OCI-LY3 (cell line): ENCODE data around the gene DIP2C.
"Not testable (repeated sequence)": the region's sequence is repeated elsewhere in the genome, so short reads cannot be mapped to it uniquely, and the experiment has no call there.

Experiments used
- H2AFZ ChIP-seq: fragments of 200-600, 300-600 bp; shearing (Covaris generic); 2 replicates; pipeline ENCODE4 v1.6.0; 2014; ENCODE audit warnings: antibody characterized with exemption, low read depth, low read length
- H3K27ac ChIP-seq: fragments of 200-600, 300-600 bp; sonication (generic); 2 replicates; pipeline ENCODE4 v1.5.1; 2014; ENCODE audit warnings: mild to moderate bottlenecking, low read length, moderate library complexity, mixed read lengths
- H3K27me3 ChIP-seq: fragments of 200-600, 300-600 bp; sonication (generic); 2 replicates; pipeline ENCODE4 v1.6.1; 2014; ENCODE audit warnings: low read depth, low read length, mixed read lengths
- H3K36me3 ChIP-seq: fragments of 200-600, 300-600 bp; sonication (generic); replicated peaks from 2 replicates; pipeline ENCODE3; 2014; ENCODE audit warnings: low read depth, low read length, mixed read lengths
- H3K4me1 ChIP-seq: fragments of 300-600, 200-600 bp; sonication (generic); 2 replicates; pipeline ENCODE4 v1.6.1; 2014; ENCODE audit warnings: low read length, mixed read lengths
- H3K4me2 ChIP-seq: fragments of 200-600, 300-600 bp; sonication (generic); 2 replicates; pipeline ENCODE4 v1.6.1; 2014; ENCODE audit warnings: low read length, mixed read lengths
- H3K4me3 ChIP-seq: fragments of 300-600, 200-600 bp; sonication (generic); 2 replicates; pipeline ENCODE4 v1.5.1; 2014; ENCODE audit warnings: antibody characterized with exemption, mild to moderate bottlenecking, low read length, moderate library complexity
- H3K79me2 ChIP-seq: fragments of 300-600, 200-600 bp; shearing (Covaris generic); 2 replicates; pipeline ENCODE4 v1.6.1; 2014; ENCODE audit warnings: mild to moderate bottlenecking, low read length, mixed read lengths
- H3K9ac ChIP-seq: fragments of 300-600, 200-600 bp; shearing (Covaris generic); 2 replicates; pipeline ENCODE4 v1.6.0; 2014; ENCODE audit warnings: mild to moderate bottlenecking, low read length, moderate library complexity
- H3K9me3 ChIP-seq: fragments of 200-600, 300-600 bp; shearing (Covaris generic); 2 replicates; pipeline ENCODE4 v1.6.1; 2014; ENCODE audit warnings: low read length, mixed read lengths; ENCODE audit not compliant: insufficient read depth
- H4K20me1 ChIP-seq: fragments of 200-600, 300-600 bp; sonication (generic); 2 replicates; pipeline ENCODE4 v1.6.1; 2016; ENCODE audit warnings: low read length, mixed read lengths; ENCODE audit not compliant: insufficient read depth
- EZH2phosphoT487 ChIP-seq: fragments of 200-600 bp; shearing (Covaris generic); IDR thresholded peaks from 2 replicates; pipeline ENCODE4 v1.6.1; 2018; ENCODE audit warnings: antibody characterized with exemption, mixed run types, low read depth
- TF ChIP-seq, protein P1 (sequence below): fragments of 200-600, 300-600 bp; sonication (generic); IDR thresholded peaks from 2 replicates; pipeline ENCODE4 v1.5.1; 2014; ENCODE audit warnings: antibody characterized with exemption, low read length, low read depth

The DIP2C gene

DNA sequence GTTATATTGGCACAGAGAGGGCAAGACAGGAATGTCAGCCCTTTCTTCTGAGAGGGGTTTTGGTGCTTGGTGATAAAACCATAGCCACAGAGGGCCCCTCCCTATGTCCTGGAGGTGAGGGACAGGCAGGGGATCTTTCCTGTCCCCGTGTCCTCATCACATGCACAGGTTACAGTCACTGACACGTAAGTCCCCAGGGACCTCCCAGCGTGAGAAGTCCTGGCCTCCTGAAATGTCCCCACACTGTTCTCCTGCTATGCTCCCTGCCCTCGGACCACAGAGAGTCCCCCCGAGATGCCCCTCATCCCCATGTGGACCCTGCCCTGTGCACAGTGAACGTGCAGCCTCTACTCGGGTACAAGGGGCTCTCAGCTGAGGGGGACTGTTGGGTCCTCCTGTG is 293.8 kb downstream of the DIP2C start:
- Histone ChIP-seq H3K27me3 (peaks cover 4% of the 10 kb centered on the region; the same call in 1 of the 2 replicates), H3K4me3 (no peak overlapping the region), H3K79me2 (no peaks in the 10 kb centered on the region), H3K4me1 (no peaks in the 10 kb centered on the region), H3K36me3 (no peaks in the 10 kb centered on the region), H3K4me2 (no peak overlapping the region), H3K27ac (no peak overlapping the region), H4K20me1 (no peaks in the 10 kb centered on the region), H2AFZ (no peak overlapping the region), H3K9me3 (no peaks in the 10 kb centered on the region), H3K9ac (no peak overlapping the region)
- no peak for TF ChIP-seq EZH2phosphoT487
- TF ChIP-seq, protein P1, sequence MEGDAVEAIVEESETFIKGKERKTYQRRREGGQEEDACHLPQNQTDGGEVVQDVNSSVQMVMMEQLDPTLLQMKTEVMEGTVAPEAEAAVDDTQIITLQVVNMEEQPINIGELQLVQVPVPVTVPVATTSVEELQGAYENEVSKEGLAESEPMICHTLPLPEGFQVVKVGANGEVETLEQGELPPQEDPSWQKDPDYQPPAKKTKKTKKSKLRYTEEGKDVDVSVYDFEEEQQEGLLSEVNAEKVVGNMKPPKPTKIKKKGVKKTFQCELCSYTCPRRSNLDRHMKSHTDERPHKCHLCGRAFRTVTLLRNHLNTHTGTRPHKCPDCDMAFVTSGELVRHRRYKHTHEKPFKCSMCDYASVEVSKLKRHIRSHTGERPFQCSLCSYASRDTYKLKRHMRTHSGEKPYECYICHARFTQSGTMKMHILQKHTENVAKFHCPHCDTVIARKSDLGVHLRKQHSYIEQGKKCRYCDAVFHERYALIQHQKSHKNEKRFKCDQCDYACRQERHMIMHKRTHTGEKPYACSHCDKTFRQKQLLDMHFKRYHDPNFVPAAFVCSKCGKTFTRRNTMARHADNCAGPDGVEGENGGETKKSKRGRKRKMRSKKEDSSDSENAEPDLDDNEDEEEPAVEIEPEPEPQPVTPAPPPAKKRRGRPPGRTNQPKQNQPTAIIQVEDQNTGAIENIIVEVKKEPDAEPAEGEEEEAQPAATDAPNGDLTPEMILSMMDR, result no peak

DNA sequence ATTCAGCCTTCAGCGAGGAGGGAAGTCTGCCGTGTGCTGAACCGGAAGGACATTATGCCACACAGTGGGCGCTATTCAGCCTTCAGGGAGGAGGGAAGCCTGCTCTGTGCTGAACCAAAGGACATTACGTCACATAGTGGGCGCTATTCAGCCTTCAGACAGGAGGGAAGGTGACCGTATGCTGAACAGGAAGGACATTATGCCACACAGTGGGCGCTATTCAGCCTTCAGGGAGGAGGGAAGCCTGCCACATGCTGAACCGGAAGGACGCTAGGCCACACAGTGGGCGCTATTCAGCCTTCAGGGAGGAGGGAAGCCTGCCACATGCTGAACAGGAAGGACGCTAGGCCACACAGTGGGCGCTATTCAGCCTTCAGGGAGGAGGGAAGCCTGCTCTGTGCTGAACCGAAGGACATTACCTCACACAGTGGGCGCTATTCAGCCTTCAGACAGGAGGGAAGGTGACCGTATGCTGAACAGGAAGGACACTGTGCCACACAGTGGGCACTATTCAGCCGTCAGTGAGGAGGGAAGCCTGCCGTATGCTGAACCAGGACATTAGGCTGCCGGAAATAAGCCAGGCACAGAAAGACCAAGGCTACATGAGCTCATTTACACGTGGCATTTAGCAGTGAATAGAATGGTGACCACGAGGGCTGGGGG is 294.9 kb downstream of the DIP2C start:
- not testable (repeated sequence) for H3K27ac ChIP-seq, H3K9me3 ChIP-seq, H3K4me3 ChIP-seq, H3K79me2 ChIP-seq, H2AFZ ChIP-seq, H3K4me2 ChIP-seq, H3K4me1 ChIP-seq, H4K20me1 ChIP-seq, H3K36me3 ChIP-seq, H3K27me3 ChIP-seq, H3K9ac ChIP-seq

DNA sequence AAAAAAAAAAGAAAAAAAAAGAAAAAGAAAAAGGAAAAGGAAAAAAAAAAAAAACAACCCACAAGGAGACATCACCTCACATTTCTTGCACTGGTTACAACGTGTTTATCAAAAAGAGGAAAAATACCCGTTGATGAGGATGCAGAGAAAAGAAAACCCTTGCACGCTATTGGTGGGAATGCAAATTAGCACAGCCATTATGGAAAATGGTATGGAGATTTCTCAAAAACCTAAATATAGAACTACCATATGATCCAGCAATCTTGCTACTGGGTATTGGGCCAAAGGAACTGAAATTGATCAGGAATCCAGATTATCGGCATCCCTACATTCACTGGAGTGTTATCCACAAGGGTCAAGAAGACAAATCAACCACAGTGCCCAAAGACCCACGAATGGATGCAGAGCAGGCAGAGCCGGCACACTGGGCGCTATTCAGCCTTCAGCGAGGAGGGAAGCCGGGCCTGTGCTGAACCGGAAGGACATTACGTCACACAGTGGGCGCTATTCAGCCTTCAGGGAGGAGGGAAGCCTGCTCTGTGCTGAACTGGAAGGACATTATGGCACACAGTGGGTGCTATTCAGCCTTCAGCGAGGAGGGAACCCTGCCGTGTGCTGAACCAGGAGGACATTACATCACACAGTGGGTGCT is 295.6 kb downstream of the DIP2C start:
- Histone ChIP-seq H3K36me3 (no peaks in the 10 kb centered on the region), H3K4me1 (no peaks in the 10 kb centered on the region), H3K4me2 (no peak overlapping the region), H3K79me2 (no peaks in the 10 kb centered on the region), H3K27ac (no peak overlapping the region), H3K9ac (no peak overlapping the region), H3K9me3 (no peaks in the 10 kb centered on the region), H3K4me3 (no peak overlapping the region), H4K20me1 (no peaks in the 10 kb centered on the region), H2AFZ (no peak overlapping the region), H3K27me3 (peaks cover 4% of the 10 kb centered on the region; the same call in 1 of the 2 replicates)
- no peak for TF ChIP-seq EZH2phosphoT487
- TF ChIP-seq, protein P1, result no peak

DNA sequence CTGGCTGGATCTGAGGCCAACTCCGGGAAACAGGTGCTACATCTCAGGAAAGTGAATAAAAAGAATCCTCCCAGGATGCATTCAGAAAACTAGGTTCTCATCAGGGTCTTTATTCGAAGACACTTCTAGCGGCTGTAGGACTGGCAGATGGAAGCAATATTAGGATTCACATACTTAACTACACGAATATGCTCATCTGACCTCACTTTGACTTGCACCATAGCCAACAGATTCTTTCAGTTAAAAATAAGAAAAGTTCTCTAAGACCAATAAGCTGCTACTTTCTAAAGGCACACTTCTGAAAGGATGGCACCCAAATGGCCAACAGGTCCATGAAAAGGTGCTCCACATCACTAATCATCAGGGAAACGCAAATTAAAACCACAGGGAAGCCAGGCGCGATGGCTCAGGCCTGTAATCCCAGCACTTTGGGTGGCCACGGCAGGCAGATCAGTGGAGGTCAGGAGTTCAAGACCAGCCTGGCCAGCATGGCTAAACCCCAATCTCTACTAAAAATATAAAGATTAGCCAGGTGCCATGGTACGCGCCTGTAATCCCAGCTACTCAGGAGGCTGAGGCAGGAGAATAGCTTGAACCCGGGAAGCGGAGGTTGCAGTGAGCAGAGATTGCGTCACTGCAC is 296.2 kb downstream of the DIP2C start:
- no peaks in the 10 kb centered on the region for H3K36me3 ChIP-seq
- H3K4me2 ChIP-seq, result no peak overlapping the region
- TF ChIP-seq EZH2phosphoT487, result no peak
- TF ChIP-seq, protein P1, result no peak
- no peak overlapping the region for H3K4me3 ChIP-seq
- no peaks in the 10 kb centered on the region for H3K9me3 ChIP-seq
- H3K79me2 ChIP-seq, result no peaks in the 10 kb centered on the region
- no peak overlapping the region for H3K9ac ChIP-seq
- H3K27ac ChIP-seq, result no peak overlapping the region
- no peaks in the 10 kb centered on the region for H4K20me1 ChIP-seq
- H3K4me1 ChIP-seq, result no peaks in the 10 kb centered on the region
- H3K27me3 ChIP-seq, result peaks cover 4% of the 10 kb centered on the region; the same call in 1 of the 2 replicates
- H2AFZ ChIP-seq, result no peak overlapping the region
